HEK293T (cell line): ENCODE measurements around the gene FBN1.

ENCODE experiments used
- CTCF ChIA-PET: fragments of 350-600 bp; formaldehyde crosslinking; extraction: SDS; loops from one replicate; lab custom pipeline; 2021; ENCODE audit warnings: antibody characterized with exemption, inconsistent platforms; lab: Yijun Ruan, JAX
- POLR2A ChIA-PET: fragments of 350-600 bp; formaldehyde crosslinking; extraction: SDS; loops from one replicate; lab custom pipeline; 2020; ENCODE audit warnings: antibody characterized with exemption, inconsistent platforms; lab: Yijun Ruan, JAX
- DNase-seq: peaks from one replicate; pipeline ENCODE4 v3.0.0; 2012; ENCODE audit warnings: mixed read lengths; ENCODE audit errors: extremely low spot score
- ARNT ChIP-seq: fragments of 450-650 bp; IDR thresholded peaks from 2 replicates; pipeline ENCODE4 v1.6.1; 2017; ENCODE audit warnings: mild to moderate bottlenecking
- BHLHE40 ChIP-seq: fragments of 450-650 bp; IDR thresholded peaks from 2 replicates; pipeline ENCODE4 v1.6.1; 2016; ENCODE audit warnings: mild to moderate bottlenecking, moderate library complexity, borderline replicate concordance
- CTBP1 ChIP-seq: fragments of 450-650 bp; IDR thresholded peaks from 2 replicates; pipeline ENCODE4 v1.6.1; 2016; ENCODE audit warnings: borderline replicate concordance
- ELF4 ChIP-seq: fragments of 450-650 bp; IDR thresholded peaks from 2 replicates; pipeline ENCODE4 v1.6.1; 2017; ENCODE audit warnings: antibody characterized with exemption
- FOXA1 ChIP-seq: fragments of 450-650 bp; IDR thresholded peaks from 2 replicates; pipeline ENCODE4 v1.6.1; 2016; ENCODE audit warnings: mild to moderate bottlenecking
- FOXK2 ChIP-seq: fragments of 450-650 bp; IDR thresholded peaks from 2 replicates; pipeline ENCODE4 v1.6.1; 2016; ENCODE audit warnings: mild to moderate bottlenecking
- FOXM1 ChIP-seq: fragments of 450-650 bp; IDR thresholded peaks from 2 replicates; pipeline ENCODE4 v1.6.1; 2017; ENCODE audit warnings: mild to moderate bottlenecking, borderline replicate concordance
- HDGF ChIP-seq: fragments of 450-650 bp; IDR thresholded peaks from 2 replicates; pipeline ENCODE4 v1.6.1; 2017; ENCODE audit warnings: antibody characterized with exemption, borderline replicate concordance
- L3MBTL2 ChIP-seq: fragments of 450-650 bp; conservative IDR thresholded peaks from 2 replicates; pipeline ENCODE4 v1.6.1; 2016; ENCODE audit warnings: mild to moderate bottlenecking
- LEF1 ChIP-seq: fragments of 450-650 bp; IDR thresholded peaks from 2 replicates; pipeline ENCODE4 v1.6.1; 2017; ENCODE audit warnings: mild to moderate bottlenecking, borderline replicate concordance
- NFRKB ChIP-seq: fragments of 450-650 bp; IDR thresholded peaks from 2 replicates; pipeline ENCODE4 v1.6.1; 2016; ENCODE audit warnings: mild to moderate bottlenecking, moderate library complexity
- PKNOX1 ChIP-seq: fragments of 450-650 bp; IDR thresholded peaks from 2 replicates; pipeline ENCODE4 v1.6.1; 2016
- SP1 ChIP-seq: fragments of 450-650 bp; IDR thresholded peaks from 2 replicates; pipeline ENCODE4 v1.6.1; 2017
- SUZ12 ChIP-seq: fragments of 450-650 bp; IDR thresholded peaks from 2 replicates; pipeline ENCODE4 v1.6.1; 2016; ENCODE audit warnings: mild to moderate bottlenecking
- TARDBP ChIP-seq: fragments of 450-650 bp; IDR thresholded peaks from 2 replicates; pipeline ENCODE4 v1.6.1; 2016
- ZNF384 ChIP-seq: fragments of 450-650 bp; IDR thresholded peaks from 2 replicates; pipeline ENCODE4 v1.6.1; 2016

Gene FBN1

GRCh38 chr15:48617619-48618018 is 27.9 kb downstream of the FBN1 start:
- ChIA-PET CTCF (no interaction called here), POLR2A (no interaction called here)
- TF ChIP-seq FOXA1 = no peak
- TF ChIP-seq TARDBP = no peak
- no peak for TF ChIP-seq ZNF384
- TF ChIP-seq BHLHE40 = no peak
- no peak for TF ChIP-seq L3MBTL2
- no peak for TF ChIP-seq HDGF
- no peak for TF ChIP-seq NFRKB
- TF ChIP-seq CTBP1 = no peak
- no peak for TF ChIP-seq SP1
- no peak for TF ChIP-seq ELF4
- TF ChIP-seq LEF1 = no peak
- no peak for TF ChIP-seq SUZ12
- DNase-seq = no peak

- DNase-seq = no peak
- TF ChIP-seq FOXA1 (no peak), NFRKB (no peak), SP1 (no peak), TARDBP (no peak), FOXM1 (no peak), ARNT (no peak), ELF4 (no peak), SUZ12 (no peak), LEF1 (no peak), L3MBTL2 (no peak), BHLHE40 (no peak), HDGF (no peak), ZNF384 (no peak), FOXK2 (no peak), CTBP1 (no peak), PKNOX1 (no peak)
- ChIA-PET CTCF (interaction anchor here (0.6 kb wide), 1 partner anchor 19 kb away, joined by 4 read pairs; no protein-coding TSS in a partner anchor), POLR2A (no interaction called here)
Observed at GRCh38 chr15:48616216-48616615, 29.3 kb downstream of the FBN1 start.

GRCh38 chr15:48614051-48614450 is 31.5 kb downstream of the FBN1 start:
- ChIA-PET POLR2A (no interaction called here), CTCF (no interaction called here)
- TF ChIP-seq BHLHE40 (no peak), L3MBTL2 (no peak), FOXK2 (no peak)
- DNase-seq = no peak

GRCh38 chr15:48609486-48609885 is 36.0 kb downstream of the FBN1 start:
- CTCF ChIA-PET = no interaction called here
- POLR2A ChIA-PET = no interaction called here
- TF ChIP-seq TARDBP (no peak), BHLHE40 (no peak), FOXM1 (no peak), ELF4 (no peak), NFRKB (no peak), HDGF (no peak), CTBP1 (no peak), ZNF384 (no peak), FOXA1 (no peak), FOXK2 (no peak), SP1 (no peak), PKNOX1 (no peak), SUZ12 (no peak), LEF1 (no peak), L3MBTL2 (no peak)
- DNase-seq = no peak

- TF ChIP-seq ELF4 (no peak), FOXA1 (no peak), FOXK2 (no peak), L3MBTL2 (no peak), PKNOX1 (no peak), SP1 (no peak), ZNF384 (no peak), ARNT (no peak), LEF1 (no peak), HDGF (no peak), FOXM1 (no peak), CTBP1 (no peak), BHLHE40 (no peak), SUZ12 (no peak), TARDBP (no peak)
- no peak for DNase-seq
- ChIA-PET POLR2A (no interaction called here), CTCF (no interaction called here)
Observed at GRCh38 chr15:48607846-48608245, 37.7 kb downstream of the FBN1 start.

GRCh38 chr15:48604567-48604966 is 40.9 kb downstream of the FBN1 start:
- TF ChIP-seq ELF4 = no peak
- TF ChIP-seq BHLHE40 = no peak
- TF ChIP-seq FOXM1 = no peak
- TF ChIP-seq PKNOX1 = no peak
- no peak for TF ChIP-seq LEF1
- no peak for TF ChIP-seq HDGF
- no peak for TF ChIP-seq NFRKB
- ChIA-PET POLR2A (no interaction called here), CTCF (no interaction called here)
- DNase-seq = no peak
